ENCODE measurements around the gene KRTAP10-1.

The KRTAP10-1 gene

DNA sequence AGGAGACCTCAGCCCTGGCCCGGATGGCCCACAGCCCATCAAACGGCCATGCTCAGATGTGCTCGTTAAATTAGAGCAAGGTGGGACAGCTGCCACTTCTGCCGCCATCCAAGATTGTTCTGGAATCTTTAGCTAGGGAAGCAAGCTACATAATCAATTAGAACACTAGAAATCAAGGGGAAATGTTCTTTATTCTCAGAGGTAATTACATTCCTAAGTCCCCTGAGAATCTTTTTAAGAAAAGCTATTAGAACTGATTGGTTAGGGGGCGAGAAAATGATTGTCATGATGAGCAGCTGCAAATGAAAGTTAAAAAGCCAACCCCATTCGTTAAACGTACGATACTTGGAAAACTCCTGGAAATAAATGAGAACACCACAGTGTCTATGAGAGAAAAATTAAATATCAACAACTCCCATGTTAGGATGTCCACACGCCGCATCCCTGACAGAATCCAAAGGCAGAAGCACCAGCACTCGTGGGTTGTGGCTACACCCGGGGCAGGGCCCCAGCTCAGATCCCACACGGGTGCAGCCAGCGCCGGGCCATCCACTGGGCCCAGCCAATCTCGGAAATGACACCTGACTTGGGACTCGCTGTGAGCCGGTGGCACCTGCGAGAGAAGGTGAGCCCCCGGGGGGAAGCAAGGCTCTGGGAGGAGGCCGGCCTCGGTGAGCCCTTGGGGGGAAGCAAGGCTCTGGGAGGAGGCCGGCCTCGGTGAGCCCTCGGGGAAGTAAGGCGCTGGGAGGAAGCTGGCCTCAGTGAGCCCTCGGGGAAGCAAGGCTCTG lies 37.6 kb downstream of the KRTAP10-1 start:
- no peak for DNase-seq (ENCODE audit: low spot score)

DNA sequence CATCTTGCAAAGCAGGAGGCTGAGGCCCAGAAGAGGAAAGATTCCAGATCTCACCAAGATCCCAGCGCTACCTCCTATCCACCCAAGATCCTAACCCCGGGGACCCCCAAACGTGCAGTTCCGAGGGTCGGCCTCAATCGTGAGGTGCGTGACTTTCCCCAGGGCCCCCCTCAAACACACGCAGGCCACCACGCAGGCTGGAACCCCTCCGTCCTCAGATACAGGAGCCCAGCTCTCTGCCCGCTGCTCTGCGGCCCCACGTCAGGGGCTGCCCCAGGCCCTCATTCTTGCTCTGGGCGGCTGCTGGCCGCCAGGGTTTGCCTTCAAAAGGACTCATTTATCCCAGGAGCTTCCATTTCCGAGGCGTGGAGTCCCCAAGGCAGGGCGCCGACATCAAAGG lies 39.9 kb downstream of the KRTAP10-1 start:
- DNase-seq (ENCODE audit: low spot score): no peak

DNA sequence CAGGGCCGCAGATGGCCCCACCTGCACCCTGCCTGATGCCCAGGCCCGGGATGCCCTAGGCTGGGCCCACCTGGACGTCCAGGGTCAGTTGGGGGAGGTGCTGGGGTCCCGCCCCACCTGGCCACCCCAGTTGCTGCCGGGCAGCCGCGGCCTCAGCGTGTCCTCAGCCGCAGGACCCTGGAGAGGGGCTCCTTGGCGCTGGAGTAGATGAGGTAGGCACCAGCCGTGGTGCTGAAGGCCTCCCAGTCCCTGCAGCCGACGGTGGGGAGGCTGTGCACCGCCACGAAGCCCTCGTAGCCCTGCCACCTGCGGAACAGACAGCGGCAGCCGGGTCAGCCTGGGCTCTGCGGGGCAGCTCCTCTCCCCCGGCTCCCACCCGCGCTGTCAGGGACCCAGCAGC lies 40.4 kb downstream of the KRTAP10-1 start:
- no peak for DNase-seq (ENCODE audit: low spot score)

DNA sequence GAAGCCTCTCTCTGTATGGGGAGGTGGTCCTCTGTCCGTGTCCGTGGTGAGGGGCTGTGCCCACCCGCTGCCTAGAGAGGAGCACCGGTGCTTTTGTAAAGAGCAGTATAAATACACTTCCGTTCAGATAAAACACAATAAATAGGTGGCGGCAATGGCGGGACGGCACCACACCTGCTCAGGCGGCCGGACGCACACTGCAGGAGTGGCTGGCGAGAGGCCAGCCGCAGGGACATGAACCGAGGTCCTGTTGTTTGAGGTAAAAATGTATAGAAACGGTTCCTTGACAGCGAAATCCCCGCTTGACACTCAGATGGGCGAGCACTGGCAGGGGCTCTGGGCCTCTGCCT lies 40.8 kb downstream of the KRTAP10-1 start:
- no peak for DNase-seq (ENCODE audit: low spot score)

DNA sequence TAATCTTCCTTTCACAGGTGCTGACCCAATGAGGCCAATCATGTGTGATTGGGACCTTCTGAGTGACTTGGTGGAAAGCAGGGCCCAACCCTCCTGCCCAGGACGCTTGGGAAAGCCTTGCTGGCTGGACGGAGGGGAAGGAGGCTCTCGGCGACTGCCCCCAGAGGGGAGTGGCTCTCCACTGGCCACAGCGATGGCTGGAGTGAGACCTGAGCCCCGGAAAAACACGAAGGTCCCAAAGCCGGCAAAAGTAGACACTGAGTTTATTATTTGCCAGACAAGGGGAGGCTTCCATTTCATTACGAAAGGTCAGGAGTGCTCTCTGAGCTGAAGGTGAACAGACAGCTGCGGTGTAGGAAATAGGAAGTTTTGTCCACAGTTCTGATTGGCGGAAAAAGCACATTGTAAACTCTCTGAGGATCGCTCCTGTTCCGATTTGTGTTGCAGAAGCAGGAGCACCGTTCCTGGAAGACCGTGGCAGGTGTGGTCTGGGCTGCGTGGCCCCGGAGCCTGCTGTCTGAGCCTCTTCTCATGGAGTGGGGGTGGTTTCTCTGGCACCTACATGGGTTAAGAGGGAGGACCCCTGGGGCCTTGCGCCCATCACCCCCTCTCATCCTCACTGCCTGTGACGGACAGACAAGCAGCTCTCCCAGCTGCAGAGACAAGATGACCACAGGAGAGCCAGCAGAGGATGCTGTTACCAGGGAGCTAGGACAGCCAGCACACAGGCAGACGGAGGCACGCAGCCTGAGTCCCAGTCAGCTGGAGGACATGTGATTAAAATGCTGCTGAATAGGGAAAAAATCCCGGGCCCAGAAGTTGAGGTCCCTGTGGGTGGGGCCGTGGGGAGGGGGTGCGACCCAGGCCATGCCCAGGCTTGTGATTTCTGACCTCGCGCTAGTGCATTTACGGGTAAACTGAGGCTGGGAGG lies 41.5 kb downstream of the KRTAP10-1 start:
- no peak for DNase-seq (ENCODE audit: low spot score)

DNA sequence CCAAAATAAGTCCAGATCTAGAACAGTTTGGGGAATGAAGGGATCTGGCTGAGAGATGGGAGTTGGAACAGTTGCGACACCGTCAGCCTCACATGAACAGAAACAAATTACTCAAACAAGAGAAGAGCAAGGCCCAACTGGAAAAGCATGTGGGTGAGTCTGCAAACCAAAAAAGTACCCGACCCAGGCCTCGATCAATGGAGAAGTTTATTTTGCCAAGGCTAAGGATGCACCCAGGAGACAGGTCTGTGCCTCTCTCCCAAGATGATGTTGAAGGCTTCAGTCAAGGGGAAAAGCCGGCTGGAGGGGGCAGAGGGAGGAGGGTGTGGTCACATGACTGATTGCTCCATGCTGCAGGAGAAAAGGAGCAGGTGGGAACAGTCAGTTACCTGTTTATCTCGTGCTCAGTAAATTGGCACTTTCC lies 42.3 kb downstream of the KRTAP10-1 start:
- DNase-seq (ENCODE audit: low spot score): no peak

DNA sequence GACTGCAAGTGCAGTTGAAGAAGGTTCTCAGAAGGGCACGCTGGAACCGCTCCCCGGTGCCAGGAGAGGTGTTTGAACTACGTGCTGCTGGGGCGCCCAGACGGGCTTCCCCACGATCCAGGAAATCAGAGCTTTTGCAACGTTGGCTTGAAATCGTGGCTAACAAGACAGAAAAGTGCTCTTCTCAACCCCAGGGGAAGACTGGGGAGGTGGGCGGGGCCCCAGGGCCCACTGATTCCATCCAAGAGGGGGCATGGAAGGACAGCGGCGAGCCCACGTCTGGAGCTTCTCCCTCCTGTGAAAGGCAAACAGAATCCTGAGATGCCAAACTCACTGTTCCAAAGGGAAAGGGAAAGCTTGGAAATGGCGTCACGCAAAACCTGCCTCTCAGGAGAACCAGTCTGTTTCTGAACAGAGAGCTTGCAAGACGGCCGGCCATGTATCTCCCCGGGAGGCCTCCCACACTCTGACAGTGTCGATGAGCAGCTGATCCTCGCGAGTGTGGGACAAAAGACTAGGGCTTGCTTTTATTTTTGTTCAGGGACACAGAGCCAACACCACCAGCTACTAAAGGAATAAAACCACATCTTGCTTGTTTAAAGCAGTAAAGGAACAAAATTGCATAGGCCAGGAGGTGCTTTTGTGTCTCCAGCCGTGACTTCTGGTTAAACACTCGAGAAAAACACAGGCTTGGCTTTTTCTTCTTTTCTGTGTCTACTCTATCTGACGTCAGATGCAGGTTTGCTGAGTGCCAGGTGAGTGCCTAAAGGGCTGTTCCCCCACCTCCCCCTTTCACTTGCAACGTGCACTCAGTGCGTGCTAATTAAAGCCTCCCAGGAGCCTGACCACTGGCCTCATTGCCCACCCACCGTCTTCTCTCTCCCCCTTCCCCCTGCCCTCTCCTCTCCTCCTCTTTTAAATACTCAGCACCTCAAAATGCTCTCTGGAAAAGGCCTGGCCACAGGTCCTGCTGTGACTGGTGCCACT lies 43.1 kb downstream of the KRTAP10-1 start:
- no peak for DNase-seq (ENCODE audit: low spot score)

DNA sequence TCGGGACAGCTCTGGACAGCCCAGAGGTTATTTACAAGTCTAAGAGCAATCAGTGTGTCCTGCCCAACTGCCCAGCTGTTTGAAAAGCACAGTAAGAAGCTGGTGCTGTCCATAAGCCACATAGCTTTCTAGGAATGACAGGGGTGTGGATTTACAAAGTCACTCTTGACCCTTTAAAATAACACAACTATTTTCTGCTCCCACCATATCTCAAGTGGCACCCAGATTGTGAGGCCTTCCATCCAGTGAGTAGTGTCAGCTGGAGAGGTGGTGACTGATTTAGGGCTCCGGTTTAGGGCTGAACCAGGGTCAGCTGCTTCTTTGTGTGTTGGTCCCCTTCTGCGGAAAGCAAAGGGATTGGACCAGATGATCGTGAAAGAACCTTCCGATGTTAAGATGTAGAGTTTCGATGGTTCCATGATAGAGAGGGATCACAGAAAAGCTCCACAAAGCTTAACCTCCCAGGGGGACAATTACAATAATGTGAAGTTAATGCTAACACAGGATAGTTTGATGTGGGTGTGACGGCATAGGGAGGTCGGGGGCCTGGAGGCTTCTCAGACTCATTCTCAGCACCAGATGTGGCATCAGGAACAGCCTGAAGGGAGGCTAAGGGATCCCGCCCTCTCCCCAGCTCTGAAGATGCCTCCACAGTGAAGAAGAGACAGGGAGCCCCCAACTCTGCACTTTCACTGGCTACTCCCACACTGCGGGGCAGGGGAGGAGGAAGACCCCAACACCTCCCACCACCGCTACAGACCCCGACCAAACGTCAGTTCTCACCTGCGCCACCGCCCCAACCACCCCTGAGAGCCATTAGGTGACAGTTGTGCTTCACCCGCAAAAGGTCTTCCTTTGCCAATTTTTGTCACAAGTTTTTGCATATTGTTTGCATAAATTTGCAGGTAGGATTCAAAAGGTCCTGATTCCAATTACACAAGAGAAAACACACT lies 44.1 kb downstream of the KRTAP10-1 start:
- no peak for DNase-seq (ENCODE audit: low spot score)

DNA sequence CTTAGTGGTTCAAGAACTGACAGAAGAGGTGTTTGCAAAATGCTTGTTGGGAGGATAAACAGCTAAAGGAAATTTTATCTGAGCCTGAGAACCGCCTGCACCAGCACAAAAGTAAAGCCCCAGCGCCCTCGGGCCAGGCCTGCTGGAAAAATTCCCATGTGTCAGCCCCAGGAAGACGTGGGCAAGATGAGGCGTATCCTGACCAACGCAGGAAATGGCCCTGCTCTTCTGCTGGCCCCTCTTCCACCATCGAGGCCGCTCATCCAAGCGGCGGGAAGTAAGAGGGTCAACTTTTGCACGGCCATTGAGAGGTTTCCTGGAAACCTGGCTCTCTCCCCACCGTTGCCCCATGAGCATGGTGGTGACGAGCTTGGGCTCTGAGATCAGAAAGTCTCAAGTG lies 45.0 kb downstream of the KRTAP10-1 start:
- DNase-seq (ENCODE audit: low spot score): no peak

DNA sequence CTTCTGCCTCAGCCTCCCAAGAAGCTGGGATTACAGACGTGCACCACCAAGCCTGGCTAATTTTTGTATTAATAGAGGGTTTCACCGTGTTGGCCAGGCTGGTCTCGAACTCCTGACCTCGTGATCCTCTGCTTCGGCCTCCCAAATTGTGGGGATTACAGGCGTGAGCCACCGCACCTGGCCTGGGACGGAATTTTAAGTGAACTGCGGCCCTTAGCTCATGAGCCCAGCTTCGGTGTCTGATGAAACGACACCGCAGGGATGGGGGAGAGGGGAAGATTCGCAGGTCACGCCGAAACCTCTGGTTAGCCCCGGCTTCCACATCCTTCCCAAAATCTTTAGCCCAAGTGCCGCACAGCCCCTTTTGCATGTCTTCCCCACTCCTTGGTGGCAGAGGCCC lies 45.6 kb downstream of the KRTAP10-1 start:
- no peak for DNase-seq (ENCODE audit: low spot score)

DNA sequence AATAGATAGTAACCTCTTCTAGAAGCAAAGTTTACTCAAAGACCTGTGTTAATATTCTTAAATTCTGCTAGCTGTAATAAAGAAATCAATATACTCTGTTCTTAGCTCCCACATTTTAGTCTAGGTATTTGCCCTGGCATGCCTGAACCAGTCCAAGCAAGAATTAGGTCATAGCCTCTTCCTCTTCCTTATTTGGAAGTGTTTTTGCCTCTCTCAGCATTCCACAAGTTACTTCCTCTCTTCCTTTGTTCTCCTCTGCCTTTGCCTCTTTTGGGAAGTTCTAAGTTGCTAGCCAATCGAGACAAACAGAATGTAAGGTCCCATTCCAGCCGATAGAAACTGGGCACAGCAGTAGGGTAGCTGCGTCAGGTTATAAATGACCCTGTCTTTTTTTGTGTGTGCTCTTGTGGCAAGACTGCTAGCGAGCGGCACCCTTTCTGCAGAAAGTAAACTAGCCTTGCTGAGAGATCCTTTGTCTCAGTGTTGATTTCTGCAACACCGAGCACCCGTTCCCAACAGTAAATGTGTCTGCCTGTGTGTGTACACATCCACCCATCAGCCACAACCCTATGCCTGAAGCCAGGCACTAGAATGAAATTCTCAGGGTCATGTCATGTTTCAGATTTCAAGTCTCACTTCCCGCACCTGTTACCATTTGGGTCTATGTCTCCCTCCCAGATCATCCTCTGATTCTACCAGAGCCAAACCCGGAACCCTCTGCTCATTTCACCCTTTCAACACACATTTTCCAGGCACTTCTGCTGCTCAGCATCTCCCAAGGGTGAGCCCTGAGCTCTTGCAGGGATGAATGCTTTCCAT lies 47.2 kb downstream of the KRTAP10-1 start:
- DNase-seq (ENCODE audit: low spot score): no peak

DNA sequence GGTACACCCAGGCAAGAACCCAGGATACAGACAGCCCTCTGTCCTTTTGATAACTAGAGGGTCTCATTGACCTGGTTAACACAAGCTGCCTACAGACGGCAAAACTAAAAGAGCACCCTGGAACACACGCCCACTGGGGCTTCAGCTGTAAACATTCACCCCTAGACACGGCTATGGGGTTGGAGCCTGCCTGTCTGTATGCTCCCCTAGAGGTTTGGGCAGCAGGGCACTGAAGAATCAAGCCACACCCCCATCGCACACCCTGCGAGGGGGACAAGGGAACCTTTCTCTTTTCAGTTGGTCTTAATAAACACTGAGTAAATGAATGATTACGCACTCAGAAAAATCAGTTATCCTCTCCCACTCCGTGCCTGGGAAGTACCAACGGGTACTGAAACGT lies 49.2 kb downstream of the KRTAP10-1 start:
- DNase-seq (ENCODE audit: low spot score): no peak

DNA sequence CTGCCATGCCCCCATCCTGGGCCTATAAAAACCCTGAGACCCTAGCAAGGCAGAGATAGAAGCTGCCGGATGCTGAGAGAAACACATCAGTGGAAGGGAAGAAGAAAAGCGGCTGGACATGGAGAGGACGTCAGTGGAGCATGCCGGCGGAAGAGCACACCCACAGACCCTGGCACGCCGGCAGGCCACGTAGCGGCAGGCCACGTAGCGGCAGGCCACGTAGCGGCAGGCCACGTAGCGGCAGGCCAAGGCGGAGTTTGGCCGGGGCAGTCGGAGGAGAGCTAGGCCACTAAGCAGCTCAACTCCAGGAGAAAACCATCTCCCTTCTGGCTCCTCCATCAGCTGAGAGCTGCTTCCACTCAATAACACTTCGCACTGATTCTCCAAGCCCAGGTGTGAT lies 49.6 kb downstream of the KRTAP10-1 start:
- no peak for DNase-seq (ENCODE audit: low spot score)

DNA sequence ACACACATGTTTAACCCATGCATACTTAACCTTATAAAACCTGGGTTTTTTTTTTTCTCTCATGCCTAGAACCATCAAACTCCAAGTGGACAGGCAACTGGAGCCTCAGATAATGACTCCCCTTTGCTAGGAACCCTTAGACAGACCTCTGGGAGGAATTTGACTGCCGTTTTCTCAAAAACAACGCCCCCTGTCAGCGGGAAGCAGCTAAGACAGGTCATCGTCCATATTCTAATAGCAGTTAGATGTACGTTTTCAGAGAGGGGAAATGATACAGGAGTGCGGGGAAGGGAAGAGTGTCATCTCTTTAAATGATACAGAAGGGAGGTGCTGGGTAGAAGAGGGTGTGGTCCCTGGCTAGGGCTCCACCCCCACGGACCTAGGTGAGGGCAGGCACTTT lies 50.0 kb downstream of the KRTAP10-1 start:
- DNase-seq (ENCODE audit: low spot score): no peak

All from kidney capillary endothelial cell (primary cell).